Hepatic stellate cell (primary cell): ENCODE results near the gene MED12L.

Source experiments
- DNase-seq: peaks from one replicate; pipeline ENCODE4 v3.0.0; 2011; ENCODE audit warnings: low spot score

The MED12L gene

GRCh38 chr3:151423091-151423490 lies 337.6 kb downstream of the MED12L start:
- no peak for DNase-seq

GRCh38 chr3:151425627-151426340 lies 340.3 kb downstream of the MED12L start:
- DNase-seq, result no peak

DNA sequence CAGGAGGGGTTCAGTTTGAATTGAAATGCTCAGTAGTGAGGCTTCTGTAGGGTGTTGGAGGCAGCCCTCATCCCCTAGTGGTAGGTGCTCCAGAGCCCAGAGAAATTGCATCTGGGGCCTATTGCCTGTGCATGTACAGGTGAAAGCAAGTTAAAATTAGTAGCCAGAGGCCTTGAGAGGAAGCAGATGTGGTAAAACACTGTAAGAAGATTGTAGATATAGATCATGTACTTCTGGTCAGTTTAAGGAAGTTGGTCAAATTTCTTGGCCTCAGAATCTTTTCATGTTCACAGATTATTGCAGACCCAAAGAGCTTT lies 340.8 kb downstream of the MED12L start:
- no peak for DNase-seq

- DNase-seq, result no peak
Observed at GRCh38 chr3:151428386-151428785, 342.9 kb downstream of the MED12L start.

GRCh38 chr3:151430821-151431484 lies 345.5 kb downstream of the MED12L start:
- no peak for DNase-seq

DNA sequence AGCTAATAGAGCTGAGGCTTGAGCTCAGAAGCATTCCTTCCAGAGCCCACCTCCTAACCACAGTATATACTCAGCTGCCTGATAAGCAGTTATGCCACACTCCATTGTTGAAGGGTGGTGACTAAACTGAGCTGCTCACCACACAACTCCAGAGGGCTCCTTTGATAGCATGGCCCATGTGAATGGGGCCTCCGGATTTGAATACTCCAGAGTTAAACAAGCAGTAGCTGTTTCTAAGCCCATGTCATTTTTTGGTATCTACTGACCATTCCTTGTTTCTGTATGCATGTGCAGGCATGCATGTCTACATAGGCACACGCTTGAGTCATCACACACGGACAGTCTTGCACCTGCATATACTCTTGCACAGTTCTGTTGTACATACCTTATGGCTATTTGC lies 346.5 kb downstream of the MED12L start:
- peak; percentile 26 for DNase-seq

GRCh38 chr3:151432616-151433372 lies 347.3 kb downstream of the MED12L start:
- no peak for DNase-seq

GRCh38 chr3:151434151-151434890 lies 348.9 kb downstream of the MED12L start:
- peak; percentile 79 for DNase-seq

- DNase-seq, result no peak
Observed at GRCh38 chr3:151436675-151437446, 351.4 kb downstream of the MED12L start.

DNA sequence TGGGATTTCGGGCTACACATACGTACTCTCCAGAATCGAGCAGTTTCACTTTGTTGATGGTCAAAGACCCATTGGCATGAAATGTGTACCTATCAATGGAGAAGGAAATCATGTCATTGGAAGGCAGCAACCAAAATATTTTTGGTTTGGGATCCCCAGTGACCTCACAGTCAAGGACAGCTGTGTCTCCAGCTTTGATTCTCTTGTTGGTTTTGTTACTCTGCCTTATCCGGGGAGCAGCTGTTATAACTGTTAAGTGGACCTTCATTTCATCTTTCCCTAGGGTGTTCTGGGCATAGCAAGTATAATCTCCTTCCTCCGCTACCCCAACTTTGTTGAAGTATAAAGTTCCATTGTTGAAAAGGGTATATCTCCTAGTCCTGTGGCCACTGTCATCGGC lies 352.4 kb downstream of the MED12L start:
- DNase-seq, result no peak

GRCh38 chr3:151439652-151440125 lies 354.2 kb downstream of the MED12L start:
- DNase-seq, result peak; percentile 49

DNA sequence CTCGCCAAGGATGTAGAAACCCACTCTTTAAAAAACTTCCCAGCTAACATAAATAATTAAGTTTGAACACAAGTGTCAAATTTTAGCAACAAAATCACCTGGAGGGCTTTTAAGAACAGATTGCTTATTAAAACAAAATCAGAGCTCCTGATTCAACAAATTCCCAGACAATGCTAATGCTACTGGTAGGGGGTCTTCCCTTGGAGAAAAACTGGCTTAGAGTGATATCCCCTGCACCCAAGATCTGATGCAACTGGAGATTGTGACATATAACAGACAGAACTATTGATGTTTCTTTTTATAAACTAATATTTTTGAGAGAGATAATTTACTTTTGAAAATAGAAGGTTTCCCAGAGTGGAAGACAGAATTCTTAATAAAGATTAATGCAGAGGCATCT lies 355.5 kb downstream of the MED12L start:
- DNase-seq, result no peak

- DNase-seq, result no peak
Observed at GRCh38 chr3:151443583-151443982, 358.1 kb downstream of the MED12L start.

GRCh38 chr3:151445273-151446001 lies 360.0 kb downstream of the MED12L start:
- DNase-seq, result peak; percentile 15

- no peak for DNase-seq
Observed at GRCh38 chr3:151446002-151446340, 360.5 kb downstream of the MED12L start.

- no peak for DNase-seq
Observed at GRCh38 chr3:151452368-151452767, 366.9 kb downstream of the MED12L start.

GRCh38 chr3:151452841-151453240 lies 367.4 kb downstream of the MED12L start:
- DNase-seq, result no peak

GRCh38 chr3:151456065-151456464 lies 370.6 kb downstream of the MED12L start:
- no peak for DNase-seq

DNA sequence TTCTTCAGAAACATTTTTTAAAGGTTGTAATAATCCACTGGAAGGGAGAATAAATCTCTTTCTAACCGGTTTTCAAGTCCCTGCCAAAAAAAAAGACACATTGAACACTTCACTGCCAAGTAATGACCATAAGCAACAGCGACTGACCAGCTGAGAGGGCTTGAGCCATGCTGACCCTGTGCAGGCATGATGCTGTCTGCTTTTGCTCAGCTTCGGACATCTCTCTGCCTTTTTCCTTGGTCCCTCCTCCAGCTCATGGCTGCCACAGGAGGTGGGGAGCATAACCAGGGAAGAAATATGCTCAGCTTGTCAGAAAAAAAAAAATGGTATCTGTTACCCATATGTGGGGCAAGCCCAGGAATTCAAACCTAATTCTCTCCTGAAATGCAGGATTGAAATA lies 373.9 kb downstream of the MED12L start:
- DNase-seq, result no peak

DNA sequence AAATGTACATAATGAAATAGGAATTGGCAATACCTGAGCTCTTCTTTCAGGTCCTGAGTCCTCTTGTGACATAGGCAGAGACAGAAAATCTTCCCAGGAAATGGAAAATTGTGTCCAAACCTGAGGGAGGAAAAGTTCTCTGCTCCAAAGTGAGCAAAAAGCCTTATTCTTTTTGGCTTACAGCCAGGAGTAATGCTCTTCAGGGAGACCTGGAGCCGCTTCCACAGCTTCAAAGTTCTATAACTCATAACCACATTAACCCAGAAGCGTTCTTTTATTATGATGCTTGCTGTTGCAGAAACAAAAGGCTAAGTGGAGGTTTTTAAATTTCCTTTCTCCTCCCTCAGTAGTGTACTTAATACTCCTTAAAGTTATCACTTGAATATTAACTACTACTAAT lies 374.8 kb downstream of the MED12L start:
- no peak for DNase-seq
